CD8-positive, alpha-beta memory T cell (primary cell): ENCODE data around the gene SORCS1. TPM values are rescaled to one million over a fixed set of nuclear protein-coding genes. Genes with fewer than 3 reads are reported as not detected.
"Not testable (repeated sequence)": the region's sequence is repeated elsewhere in the genome, so short reads cannot be mapped to it uniquely, and the experiment has no call there.

Source experiments
- CTCF ChIA-PET: fragments of 350-600 bp; sonication (Branson Sonifier 250); formaldehyde crosslinking; loops from one replicate; lab custom pipeline; 2021; ENCODE audit warnings: antibody characterized with exemption; lab: Charles Lee
- POLR2A ChIA-PET: fragments of 350-600 bp; sonication (Branson Sonifier 250); formaldehyde crosslinking; loops from one replicate; lab custom pipeline; 2021; ENCODE audit warnings: antibody characterized with exemption; lab: Charles Lee
- DNase-seq, 5 donors: peaks; one replicate each; pipeline versions ENCODE4 v3.0.0 to v3.0.0-alpha.2; 2020 to 2022; ENCODE audit warnings: mixed read lengths in 1 of 5
- H3K27ac ChIP-seq: one replicate; pipeline ENCODE4 v1.7.0; 2013; ENCODE audit warnings: low read depth, mild to moderate bottlenecking, low read length, moderate library complexity
- H3K27me3 ChIP-seq: 2 replicates; pipeline ENCODE4 v1.7.0; 2013; ENCODE audit warnings: low read length, mild to moderate bottlenecking; ENCODE audit not compliant: insufficient read depth, poor library complexity, severe bottlenecking
- H3K36me3 ChIP-seq: 2 replicates; pipeline ENCODE4 v1.7.0; 2013; ENCODE audit warnings: mild to moderate bottlenecking, low read length, moderate library complexity; ENCODE audit not compliant: insufficient read depth
- H3K4me1 ChIP-seq: 2 replicates; pipeline ENCODE4 v1.7.0; 2013; ENCODE audit warnings: mild to moderate bottlenecking, low read length, moderate library complexity; ENCODE audit not compliant: insufficient read depth
- H3K4me3 ChIP-seq: 2 replicates; pipeline ENCODE4 v1.7.0; 2013; ENCODE audit warnings: mild to moderate bottlenecking, low read length
- H3K9me3 ChIP-seq: 2 replicates; pipeline ENCODE4 v1.7.0; 2013; ENCODE audit warnings: mild to moderate bottlenecking, low read length
- H3K27ac Mint-ChIP-seq, 8 donors: one replicate each; pipeline ENCODE4 v1.8.0; 2020 to 2021; ENCODE audit warnings: mixed read lengths in 8 of 8, mild to moderate bottlenecking in 6 of 8, inconsistent platforms in 3 of 8, moderate library complexity in 3 of 8
- H3K27me3 Mint-ChIP-seq, 2 donors: one replicate each; pipeline ENCODE4 v1.8.0; 2020 to 2021; ENCODE audit warnings: mixed read lengths in 2 of 2, mild to moderate bottlenecking in 1 of 2, moderate library complexity in 1 of 2
- H3K36me3 Mint-ChIP-seq, 3 donors: one replicate each; pipeline ENCODE4 v1.8.0; 2020 to 2021; ENCODE audit warnings: mixed read lengths in 3 of 3, inconsistent platforms in 1 of 3, mild to moderate bottlenecking in 1 of 3
- H3K4me1 Mint-ChIP-seq, 3 donors: one replicate each; pipeline ENCODE4 v1.8.0; 2020 to 2021; ENCODE audit warnings: mixed read lengths in 3 of 3, inconsistent platforms in 1 of 3, mild to moderate bottlenecking in 1 of 3
- H3K4me3 Mint-ChIP-seq, 7 donors: one replicate each; pipeline ENCODE4 v1.8.0; 2020 to 2021; ENCODE audit warnings: mixed read lengths in 7 of 7, mild to moderate bottlenecking in 6 of 7, moderate library complexity in 4 of 7, inconsistent platforms in 2 of 7
- H3K9me3 Mint-ChIP-seq, 5 donors: one replicate each; pipeline ENCODE4 v1.8.0; 2020 to 2022; ENCODE audit warnings: mixed read lengths in 5 of 5, mild to moderate bottlenecking in 3 of 5, moderate library complexity in 2 of 5, inconsistent platforms in 1 of 5
- polyA plus RNA-seq: library from polyadenylated mRNA; unstranded; fragments of 300-500 nt; fragmentation: Illumina TruSeq; gene quantifications from one replicate; pipeline ENCODE4 v1.2.3, GENCODE V29; 2021
- total RNA-seq, 2 experiments: library from RNA; stranded (reverse); gene quantifications; one replicate each; pipeline ENCODE4 v1.2.3, GENCODE V29; 2021

SORCS1 gene
- total and polyA plus RNA-seq, 3 experiments from 2014 or later, result not detected

GRCh38 chr10:107031931-107032699 is 132.4 kb downstream of the SORCS1 start:
- H3K27me3 Mint-ChIP-seq, result no peaks in the 10 kb centered on the region
- peaks cover 2 to 15% (median 9%) of the 10 kb centered on the region in 5 donors for H3K9me3 Mint-ChIP-seq
- H3K27me3 ChIP-seq, result no peaks in the 10 kb centered on the region
- no peak overlapping the region for H3K4me3 Mint-ChIP-seq
- H3K36me3 ChIP-seq, result no peaks in the 10 kb centered on the region
- no peak overlapping the region for H3K4me3 ChIP-seq
- peak overlapping the region; percentile 66 for H3K27ac ChIP-seq
- ChIA-PET POLR2A (no interaction called here), CTCF (no interaction called here)
- no peak for DNase-seq
- H3K36me3 Mint-ChIP-seq, result no peaks in the 10 kb centered on the region
- no peaks in the 10 kb centered on the region for H3K4me1 ChIP-seq
- no peak overlapping the region for H3K27ac Mint-ChIP-seq
- H3K4me1 Mint-ChIP-seq, result no peaks in the 10 kb centered on the region
- H3K9me3 ChIP-seq, result no peaks in the 10 kb centered on the region

DNA sequence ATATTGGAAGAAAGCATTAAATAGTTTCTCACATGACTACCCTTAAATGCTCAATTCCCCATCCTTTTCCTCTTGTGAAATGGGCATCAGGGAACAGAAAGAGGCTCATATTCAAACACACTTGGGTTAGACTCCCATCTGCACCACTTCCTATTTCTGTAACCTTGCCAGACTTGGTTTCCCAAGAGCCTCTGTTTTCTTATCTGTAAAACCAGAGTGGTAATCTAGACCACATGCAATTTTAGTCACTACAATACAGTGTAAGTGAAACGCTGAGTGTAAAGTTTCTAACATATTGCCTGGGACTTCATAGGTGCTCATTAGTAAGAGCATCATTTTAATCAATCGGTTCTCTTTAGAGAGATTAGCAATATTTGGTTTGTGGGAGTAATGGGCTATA is 136.3 kb downstream of the SORCS1 start:
- H3K4me1 Mint-ChIP-seq, result no peaks in the 10 kb centered on the region
- no peak overlapping the region for H3K4me3 Mint-ChIP-seq
- H3K27ac ChIP-seq, result no peak overlapping the region
- ChIA-PET CTCF (no interaction called here), POLR2A (no interaction called here)
- H3K9me3 ChIP-seq, result no peaks in the 10 kb centered on the region
- H3K27ac Mint-ChIP-seq, result no peak overlapping the region
- no peak overlapping the region for H3K4me3 ChIP-seq
- H3K36me3 Mint-ChIP-seq, result no peaks in the 10 kb centered on the region
- H3K4me1 ChIP-seq, result no peaks in the 10 kb centered on the region
- no peaks in the 10 kb centered on the region for H3K36me3 ChIP-seq
- no peak for DNase-seq
- H3K9me3 Mint-ChIP-seq, result peaks cover 3 to 15% (median 9%) of the 10 kb centered on the region in 5 donors
- no peaks in the 10 kb centered on the region for H3K27me3 Mint-ChIP-seq
- H3K27me3 ChIP-seq, result no peaks in the 10 kb centered on the region

DNA sequence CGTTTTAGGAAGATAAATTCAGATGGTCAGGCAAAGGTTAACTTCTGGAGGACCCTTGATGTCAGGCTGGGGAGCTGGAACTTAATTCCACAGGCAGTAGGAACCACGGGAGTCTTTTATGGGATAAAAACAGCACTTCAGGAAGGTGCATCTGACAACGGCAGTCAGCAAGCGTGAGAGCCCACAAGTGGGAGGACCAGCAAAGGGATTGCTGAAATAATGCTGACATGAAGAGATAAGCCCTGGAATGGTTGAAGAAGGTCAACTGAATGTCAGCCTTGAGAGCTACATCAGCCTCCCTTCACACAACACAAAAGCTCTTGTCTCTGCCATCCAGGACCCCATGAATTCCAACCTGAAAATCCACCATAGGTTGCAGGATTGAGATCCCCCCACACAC is 138.8 kb downstream of the SORCS1 start:
- Mint-ChIP-seq H3K27ac (no peak overlapping the region), H3K27me3 (no peaks in the 10 kb centered on the region), H3K4me3 (no peak overlapping the region), H3K36me3 (no peaks in the 10 kb centered on the region), H3K9me3 (peaks cover 3 to 16% (median 6%) of the 10 kb centered on the region in 5 donors), H3K4me1 (no peaks in the 10 kb centered on the region)
- Histone ChIP-seq H3K4me3 (no peak overlapping the region), H3K27me3 (no peaks in the 10 kb centered on the region), H3K27ac (no peak overlapping the region), H3K4me1 (no peaks in the 10 kb centered on the region), H3K9me3 (no peaks in the 10 kb centered on the region), H3K36me3 (no peaks in the 10 kb centered on the region)
- no peak for DNase-seq
- ChIA-PET POLR2A (no interaction called here), CTCF (no interaction called here)

DNA sequence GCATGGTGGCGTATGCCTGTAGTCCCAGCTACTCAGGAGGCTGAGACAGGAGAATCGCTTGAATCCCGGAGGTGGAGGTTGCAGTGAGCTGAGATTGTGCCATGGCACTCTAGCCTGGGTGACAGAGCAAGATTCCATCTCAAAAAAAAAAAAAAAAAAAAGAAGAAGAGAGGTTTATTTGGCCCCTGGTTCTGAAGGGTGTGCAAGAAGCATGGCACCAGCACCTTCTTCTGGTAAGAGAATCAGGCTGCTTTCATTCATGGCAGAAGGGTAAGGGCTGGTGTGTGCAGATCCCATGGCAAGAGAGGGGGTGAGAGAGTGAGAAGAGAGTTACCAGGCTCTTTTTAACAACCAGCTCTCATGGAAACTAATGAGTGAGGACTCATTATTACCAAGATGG is 140.5 kb downstream of the SORCS1 start:
- DNase-seq, POLR2A ChIA-PET, H3K9me3 ChIP-seq, H3K4me1 ChIP-seq, H3K27me3 ChIP-seq, H3K36me3 ChIP-seq, H3K36me3 Mint-ChIP-seq, H3K27ac ChIP-seq, H3K4me3 ChIP-seq, CTCF ChIA-PET, H3K4me1 Mint-ChIP-seq, H3K27me3 Mint-ChIP-seq, H3K27ac Mint-ChIP-seq, H3K4me3 Mint-ChIP-seq: not testable (repeated sequence)
- H3K9me3 Mint-ChIP-seq, result peaks cover 3 to 16% (median 6%) of the 10 kb centered on the region in 5 donors

GRCh38 chr10:107022600-107023354 is 141.7 kb downstream of the SORCS1 start:
- Mint-ChIP-seq H3K36me3 (no peaks in the 10 kb centered on the region), H3K4me1 (no peaks in the 10 kb centered on the region), H3K9me3 (peaks cover 3 to 18% (median 12%) of the 10 kb centered on the region in 5 donors), H3K27me3 (no peaks in the 10 kb centered on the region), H3K27ac (no peak overlapping the region), H3K4me3 (no peak overlapping the region)
- H3K27ac ChIP-seq, result peak overlapping the region; percentile 25
- no peaks in the 10 kb centered on the region for H3K4me1 ChIP-seq
- H3K9me3 ChIP-seq, result no peaks in the 10 kb centered on the region
- ChIA-PET CTCF (no interaction called here), POLR2A (no interaction called here)
- no peaks in the 10 kb centered on the region for H3K36me3 ChIP-seq
- H3K4me3 ChIP-seq, result no peak overlapping the region
- DNase-seq, result no peak
- H3K27me3 ChIP-seq, result no peaks in the 10 kb centered on the region

DNA sequence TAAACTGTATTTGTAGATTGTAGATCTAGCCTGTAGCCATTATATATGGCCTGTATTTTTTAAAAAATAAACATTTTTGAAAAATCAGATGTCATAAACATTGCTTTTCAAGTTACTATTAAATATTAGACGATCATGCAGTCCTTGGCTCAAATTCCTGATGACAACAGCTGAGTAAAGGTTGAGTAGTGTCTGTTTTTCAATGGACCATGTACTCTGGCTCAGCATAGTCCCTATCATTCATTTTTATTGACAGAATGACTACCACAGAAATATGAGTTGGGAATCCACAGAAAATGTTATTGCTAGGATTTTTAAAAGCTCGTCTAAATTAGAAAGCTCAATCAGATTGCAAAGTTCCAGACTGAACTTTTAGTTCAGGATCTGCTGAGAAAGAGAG is 145.4 kb downstream of the SORCS1 start:
- H3K27me3 Mint-ChIP-seq, result no peaks in the 10 kb centered on the region
- no peak overlapping the region for H3K4me3 ChIP-seq
- H3K9me3 Mint-ChIP-seq, result peaks cover 0 to 28% (median 17%) of the 10 kb centered on the region in 5 donors
- H3K27ac ChIP-seq, result no peak overlapping the region
- no peaks in the 10 kb centered on the region for H3K36me3 ChIP-seq
- H3K27ac Mint-ChIP-seq, result no peak overlapping the region
- no peaks in the 10 kb centered on the region for H3K36me3 Mint-ChIP-seq
- H3K4me3 Mint-ChIP-seq, result no peak overlapping the region
- no peaks in the 10 kb centered on the region for H3K27me3 ChIP-seq
- no peaks in the 10 kb centered on the region for H3K4me1 Mint-ChIP-seq
- no peak for DNase-seq
- CTCF ChIA-PET, result interaction anchor here (0.7 kb wide), 1 partner anchor 18 kb away, joined by 3 read pairs; no protein-coding TSS in a partner anchor
- H3K9me3 ChIP-seq, result no peaks in the 10 kb centered on the region
- H3K4me1 ChIP-seq, result no peaks in the 10 kb centered on the region
- POLR2A ChIA-PET, result no interaction called here

DNA sequence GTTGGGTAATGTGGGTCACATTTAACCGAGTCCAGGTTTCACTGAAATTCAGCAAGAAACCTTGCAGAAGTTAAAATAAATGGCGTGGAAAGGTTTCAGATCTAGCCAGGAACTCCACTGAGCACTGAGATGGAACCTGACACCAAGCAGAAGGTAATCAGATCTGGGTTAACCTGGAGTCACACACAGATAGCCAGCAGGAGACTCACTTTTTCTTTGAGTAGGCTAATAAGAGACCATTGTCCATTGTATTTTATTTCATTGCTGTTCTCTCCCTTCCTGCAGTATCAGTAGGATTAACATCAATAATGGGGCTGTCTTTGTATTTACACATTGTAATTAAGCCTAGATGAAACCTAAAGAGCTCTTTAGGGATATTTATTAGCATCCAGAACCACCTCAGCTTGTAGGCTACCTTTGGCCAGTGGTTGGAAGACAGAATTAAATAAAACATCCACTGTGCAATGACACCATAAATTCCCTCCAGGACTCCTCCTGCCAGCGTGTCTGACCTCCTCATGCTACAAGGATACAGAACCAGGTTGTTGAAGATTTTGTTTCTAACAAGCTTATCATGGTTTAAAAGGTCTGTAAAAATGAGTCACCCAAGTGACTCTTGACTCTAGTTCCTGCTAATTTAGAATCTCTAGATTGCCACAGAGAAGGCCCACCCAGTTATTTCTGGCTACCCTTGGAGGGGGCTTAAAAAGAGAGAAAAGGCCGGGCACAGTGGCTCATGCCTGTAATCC is 151.1 kb downstream of the SORCS1 start:
- no peaks in the 10 kb centered on the region for H3K36me3 Mint-ChIP-seq

GRCh38 chr10:107011992-107012391 is 152.5 kb downstream of the SORCS1 start:
- Mint-ChIP-seq H3K4me1 (no peaks in the 10 kb centered on the region), H3K4me3 (no peak overlapping the region), H3K27me3 (no peaks in the 10 kb centered on the region), H3K27ac (no peak overlapping the region), H3K9me3 (peaks cover 0 to 28% (median 3%) of the 10 kb centered on the region in 5 donors), H3K36me3 (no peaks in the 10 kb centered on the region)
- no peaks in the 10 kb centered on the region for H3K9me3 ChIP-seq
- ChIA-PET CTCF (no interaction called here), POLR2A (no interaction called here)
- no peaks in the 10 kb centered on the region for H3K4me1 ChIP-seq
- no peak overlapping the region for H3K27ac ChIP-seq
- H3K4me3 ChIP-seq, result no peak overlapping the region
- no peaks in the 10 kb centered on the region for H3K36me3 ChIP-seq
- no peak for DNase-seq
- no peaks in the 10 kb centered on the region for H3K27me3 ChIP-seq

More for the DNA sequence above, 151.1 kb downstream of the SORCS1 start:
- H3K4me1 ChIP-seq, result no peaks in the 10 kb centered on the region
- ChIA-PET POLR2A (no interaction called here), CTCF (no interaction called here)
- H3K9me3 ChIP-seq, result no peaks in the 10 kb centered on the region
- H3K36me3 ChIP-seq, result no peaks in the 10 kb centered on the region
- no peak for DNase-seq
- peaks cover 0 to 24% (median 5%) of the 10 kb centered on the region in 5 donors for H3K9me3 Mint-ChIP-seq
- no peak overlapping the region for H3K27ac Mint-ChIP-seq
- no peaks in the 10 kb centered on the region for H3K4me1 Mint-ChIP-seq
- no peak overlapping the region for H3K27ac ChIP-seq
- H3K27me3 ChIP-seq, result no peaks in the 10 kb centered on the region
- H3K27me3 Mint-ChIP-seq, result no peaks in the 10 kb centered on the region
- H3K4me3 ChIP-seq, result no peak overlapping the region
- H3K4me3 Mint-ChIP-seq, result no peak overlapping the region
